CD4-positive, alpha-beta memory T cell (primary cell): ENCODE results near the gene PLXNA2. TPM values are rescaled to one million over a fixed set of nuclear protein-coding genes. Genes with fewer than 3 reads are reported as not detected.

Experiments used
- CTCF ChIA-PET: fragments of 350-600 bp; sonication (Branson Sonifier 250); formaldehyde crosslinking; loops from one replicate; lab custom pipeline; 2021; ENCODE audit warnings: inconsistent platforms; ENCODE audit not compliant: partially characterized antibody; lab: Charles Lee
- POLR2A ChIA-PET: fragments of 350-600 bp; sonication (Branson Sonifier 250); formaldehyde crosslinking; loops from one replicate; lab custom pipeline; 2021; ENCODE audit not compliant: partially characterized antibody; lab: Charles Lee
- DNase-seq, 5 donors: peaks; one replicate each; pipeline versions ENCODE4 v3.0.0 to v3.0.0-alpha.2; 2020 to 2022; ENCODE audit warnings: mixed read lengths in 1 of 5
- H3K27ac ChIP-seq: one replicate; pipeline ENCODE4 v1.7.0; 2013; ENCODE audit warnings: low read depth, low read length
- H3K27me3 ChIP-seq: 2 replicates; pipeline ENCODE4 v1.7.0; 2013; ENCODE audit warnings: mild to moderate bottlenecking, low read length, moderate library complexity; ENCODE audit not compliant: insufficient read depth
- H3K36me3 ChIP-seq: 2 replicates; pipeline ENCODE4 v1.7.0; 2013; ENCODE audit warnings: mild to moderate bottlenecking, low read length, moderate library complexity; ENCODE audit not compliant: insufficient read depth
- H3K4me1 ChIP-seq: 2 replicates; pipeline ENCODE4 v1.7.0; 2013; ENCODE audit warnings: mild to moderate bottlenecking, low read length, moderate library complexity; ENCODE audit not compliant: insufficient read depth
- H3K4me3 ChIP-seq, 2 donors: one replicate each; pipeline ENCODE4 v1.7.0; 2013; ENCODE audit warnings: low read length in 2 of 2, mild to moderate bottlenecking in 1 of 2
- H3K9me3 ChIP-seq, 2 donors: one replicate each; pipeline ENCODE4 v1.7.0; 2013; ENCODE audit warnings: low read length in 2 of 2, control low read depth in 1 of 2; ENCODE audit not compliant: control insufficient read depth in 1 of 2
- H3K27ac Mint-ChIP-seq, 7 donors: one replicate each; pipeline ENCODE4 v1.8.0; 2020 to 2021; ENCODE audit warnings: mixed read lengths in 7 of 7, mild to moderate bottlenecking in 6 of 7, inconsistent platforms in 3 of 7, moderate library complexity in 3 of 7
- H3K27me3 Mint-ChIP-seq, 2 donors: one replicate each; pipeline ENCODE4 v1.8.0; 2020 to 2021; ENCODE audit warnings: mixed read lengths in 2 of 2
- H3K36me3 Mint-ChIP-seq, 2 donors: one replicate each; pipeline ENCODE4 v1.8.0; 2020 to 2021; ENCODE audit warnings: mixed read lengths in 2 of 2, inconsistent platforms in 1 of 2, mild to moderate bottlenecking in 1 of 2
- H3K4me1 Mint-ChIP-seq, 4 donors: one replicate each; pipeline ENCODE4 v1.8.0; 2020 to 2021; ENCODE audit warnings: mixed read lengths in 4 of 4, mild to moderate bottlenecking in 1 of 4
- H3K4me3 Mint-ChIP-seq, 8 donors: one replicate each; pipeline ENCODE4 v1.8.0; 2020 to 2021; ENCODE audit warnings: mixed read lengths in 8 of 8, mild to moderate bottlenecking in 7 of 8, moderate library complexity in 6 of 8, inconsistent platforms in 3 of 8
- H3K9me3 Mint-ChIP-seq, 8 donors: one replicate each; pipeline ENCODE4 v1.8.0; 2020 to 2021; ENCODE audit warnings: mixed read lengths in 8 of 8, mild to moderate bottlenecking in 5 of 8, inconsistent platforms in 3 of 8, moderate library complexity in 1 of 8
- intact Hi-C: fragments of 100-400 bp; cut with micrococcal nuclease; formaldehyde crosslinking; loops from one replicate; pipeline ENCODE4 v1.15.1; 2023
- polyA plus RNA-seq, 2 donors: library from polyadenylated mRNA; unstranded; fragments of 300-500 nt; fragmentation: Illumina TruSeq; gene quantifications; one replicate each; pipeline ENCODE4 v1.2.3, GENCODE V29; 2021
- total RNA-seq, 2 experiments: library from RNA; stranded (reverse); gene quantifications; one replicate each; pipeline ENCODE4 v1.2.3, GENCODE V29; 2021

Gene PLXNA2
- total and polyA plus RNA-seq, 4 experiments from 2014 or later, result 0.10 to 4.0 (median 1.8) TPM

DNA sequence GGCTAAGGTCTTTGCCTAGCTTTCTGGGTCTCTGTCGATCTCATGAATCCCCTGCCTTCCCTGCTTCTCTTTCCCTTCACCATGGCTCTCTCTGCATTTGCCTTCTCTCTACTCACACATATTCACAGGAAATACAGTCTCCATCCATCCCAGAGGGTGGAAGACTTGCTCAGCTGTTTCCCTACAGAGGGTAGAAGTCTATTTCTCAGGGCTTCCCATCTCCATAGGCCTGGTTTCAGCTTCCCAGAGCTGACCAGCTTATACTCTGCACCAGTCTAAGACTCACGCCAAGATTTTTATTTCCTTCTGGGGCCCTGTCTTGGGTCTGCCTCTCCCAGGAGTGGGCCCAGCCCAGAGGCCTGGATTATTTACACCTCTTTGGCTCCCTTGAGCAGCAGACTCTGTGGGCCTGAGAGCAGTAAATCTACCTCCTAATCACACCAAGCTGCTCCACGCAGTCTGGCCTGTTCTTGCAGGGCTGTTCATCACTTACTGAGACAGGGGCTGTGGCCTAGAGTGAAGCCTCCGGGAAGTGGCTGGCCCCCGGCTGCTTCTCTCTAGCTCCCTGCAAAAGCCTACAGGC lies 102.5 kb downstream of the PLXNA2 start:
- DNase-seq, result no peak
- H3K4me3 ChIP-seq, result no peak overlapping the region
- POLR2A ChIA-PET, result no interaction called here
- Mint-ChIP-seq H3K36me3 (no peaks in the 10 kb centered on the region), H3K4me3 (no peak overlapping the region), H3K27me3 (no peaks in the 10 kb centered on the region), H3K9me3 (no peaks in the 10 kb centered on the region), H3K27ac (no peak overlapping the region), H3K4me1 (no peaks in the 10 kb centered on the region)
- no peak overlapping the region for H3K27ac ChIP-seq
- intact Hi-C loops, result no loop called here
- H3K27me3 ChIP-seq, result no peaks in the 10 kb centered on the region
- no peaks in the 10 kb centered on the region for H3K36me3 ChIP-seq
- CTCF ChIA-PET, result interaction anchor here (1.1 to 5.2 kb wide), 2 partner anchors 10 to 13 kb away, joined by 3 to 18 read pairs; no protein-coding TSS in a partner anchor
- H3K9me3 ChIP-seq, result no peaks in the 10 kb centered on the region
- no peaks in the 10 kb centered on the region for H3K4me1 ChIP-seq

DNA sequence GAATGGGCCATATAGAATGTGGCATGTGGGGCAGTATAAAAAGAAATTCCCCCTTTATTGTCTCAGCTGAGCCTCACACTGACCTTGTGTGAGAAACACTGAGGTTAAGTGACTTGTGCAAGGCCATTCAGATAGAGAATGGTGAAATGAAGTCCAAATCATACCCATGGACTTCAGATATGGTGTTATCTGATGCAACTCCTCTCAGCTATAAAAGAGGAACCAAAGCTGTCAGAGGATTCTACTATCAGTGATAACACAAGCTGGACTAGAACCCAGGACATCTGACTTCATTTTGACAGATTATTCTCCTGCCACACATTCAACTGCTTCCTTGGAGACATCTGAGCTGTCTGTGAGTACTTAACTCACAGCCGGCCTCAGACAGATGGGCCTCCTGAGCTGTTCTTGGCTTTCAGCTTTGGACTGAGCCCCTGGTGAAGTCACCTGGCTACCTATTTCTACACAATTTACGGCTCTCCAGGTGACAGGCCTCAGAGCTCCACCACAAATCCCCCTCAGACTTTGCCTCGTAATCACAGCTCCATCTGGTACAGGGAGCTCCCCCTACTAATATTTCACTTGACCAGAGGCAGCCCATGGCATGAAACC lies 104.6 kb downstream of the PLXNA2 start:
- Mint-ChIP-seq H3K27ac (no peak overlapping the region), H3K4me3 (no peak overlapping the region), H3K9me3 (no peaks in the 10 kb centered on the region), H3K36me3 (no peaks in the 10 kb centered on the region), H3K27me3 (no peaks in the 10 kb centered on the region), H3K4me1 (no peaks in the 10 kb centered on the region)
- Histone ChIP-seq H3K4me3 (no peak overlapping the region), H3K27me3 (no peaks in the 10 kb centered on the region), H3K9me3 (no peaks in the 10 kb centered on the region), H3K4me1 (no peaks in the 10 kb centered on the region), H3K27ac (no peak overlapping the region), H3K36me3 (no peaks in the 10 kb centered on the region)
- CTCF ChIA-PET, result interaction anchor here (1.0 to 5.2 kb wide), 5 partner anchors 8 to 117 kb away, joined by 3 to 18 read pairs (median 3); no protein-coding TSS in a partner anchor
- intact Hi-C loops, result no loop called here
- no peak for DNase-seq
- POLR2A ChIA-PET, result no interaction called here

DNA sequence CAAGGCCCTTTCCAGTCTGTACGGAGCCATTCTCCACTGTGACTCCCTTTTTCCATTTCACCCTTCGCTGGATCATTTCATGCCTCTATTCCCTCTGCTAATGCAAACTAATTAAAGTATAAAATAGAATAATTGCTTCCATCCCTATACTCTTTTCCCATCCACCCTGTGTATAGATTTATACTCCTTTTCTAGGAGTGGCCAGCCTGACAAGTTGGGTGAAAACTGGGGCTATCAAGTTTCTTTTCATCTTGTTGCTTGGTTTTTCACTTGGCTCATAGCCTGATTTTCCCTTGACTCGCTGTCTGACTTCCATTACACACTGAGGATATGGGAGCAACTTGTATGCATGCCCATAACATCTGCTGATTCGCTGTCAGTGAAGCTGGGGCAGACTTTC lies 107.0 kb downstream of the PLXNA2 start:
- Histone ChIP-seq H3K36me3 (no peaks in the 10 kb centered on the region), H3K4me1 (no peaks in the 10 kb centered on the region), H3K27me3 (no peaks in the 10 kb centered on the region), H3K27ac (no peak overlapping the region), H3K9me3 (no peaks in the 10 kb centered on the region), H3K4me3 (no peak overlapping the region)
- Mint-ChIP-seq H3K27ac (no peak overlapping the region), H3K27me3 (no peaks in the 10 kb centered on the region), H3K4me3 (no peak overlapping the region), H3K9me3 (no peaks in the 10 kb centered on the region), H3K4me1 (peaks cover 0 to 2% (median under 1%) of the 10 kb centered on the region in 4 donors), H3K36me3 (no peaks in the 10 kb centered on the region)
- DNase-seq, result no peak
- intact Hi-C loops, result no loop called here
- CTCF ChIA-PET, result no interaction called here
- POLR2A ChIA-PET, result no interaction called here

DNA sequence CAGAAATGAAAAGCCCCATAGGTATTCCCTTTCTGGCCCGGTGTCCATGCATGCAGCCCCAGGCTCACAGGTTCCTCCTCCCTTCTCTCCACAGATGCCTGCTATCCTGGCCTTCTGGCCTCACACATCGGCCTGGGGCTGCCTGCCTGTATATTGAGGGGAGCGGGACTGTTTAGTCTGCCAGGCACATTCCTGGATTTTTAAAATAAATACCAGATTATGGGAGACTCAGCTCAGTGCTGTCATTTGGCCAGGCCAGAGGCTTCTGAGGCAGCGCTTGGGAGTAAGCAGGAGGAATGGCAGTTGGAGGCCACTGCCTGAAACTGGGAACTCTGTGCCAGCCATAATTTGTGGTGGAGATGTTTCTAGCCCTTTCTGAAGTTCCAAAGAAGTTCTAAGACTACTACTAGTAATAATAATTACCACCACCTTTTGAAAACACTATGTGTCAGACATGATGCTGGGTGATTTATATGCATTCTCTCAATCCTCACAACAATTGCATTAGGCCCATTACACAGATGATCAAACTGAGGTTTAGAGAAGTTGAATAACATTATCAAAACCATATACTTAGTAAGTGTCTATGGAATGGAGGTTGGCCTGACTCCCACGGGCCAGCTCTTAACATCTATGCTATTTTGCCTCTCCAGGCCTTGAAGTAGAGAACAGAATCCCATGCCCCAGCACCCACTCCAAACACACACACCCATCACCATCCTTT lies 107.6 kb downstream of the PLXNA2 start:
- Mint-ChIP-seq H3K27ac (no peak overlapping the region), H3K9me3 (no peaks in the 10 kb centered on the region), H3K4me3 (no peak overlapping the region), H3K4me1 (peaks cover 2 to 7% (median 5%) of the 10 kb centered on the region in 4 donors), H3K36me3 (no peaks in the 10 kb centered on the region), H3K27me3 (peaks cover 2 to 5% of the 10 kb centered on the region in 2 donors)
- Histone ChIP-seq H3K9me3 (no peaks in the 10 kb centered on the region), H3K36me3 (no peaks in the 10 kb centered on the region), H3K27me3 (no peaks in the 10 kb centered on the region), H3K4me1 (peaks cover 5% of the 10 kb centered on the region), H3K27ac (no peak overlapping the region), H3K4me3 (no peak overlapping the region)
- ChIA-PET POLR2A (no interaction called here), CTCF (interaction anchor here (1.8 kb wide), 1 partner anchor 10 kb away, joined by 7 read pairs; no protein-coding TSS in a partner anchor)
- DNase-seq, result no peak
- intact Hi-C loops, result no loop called here

DNA sequence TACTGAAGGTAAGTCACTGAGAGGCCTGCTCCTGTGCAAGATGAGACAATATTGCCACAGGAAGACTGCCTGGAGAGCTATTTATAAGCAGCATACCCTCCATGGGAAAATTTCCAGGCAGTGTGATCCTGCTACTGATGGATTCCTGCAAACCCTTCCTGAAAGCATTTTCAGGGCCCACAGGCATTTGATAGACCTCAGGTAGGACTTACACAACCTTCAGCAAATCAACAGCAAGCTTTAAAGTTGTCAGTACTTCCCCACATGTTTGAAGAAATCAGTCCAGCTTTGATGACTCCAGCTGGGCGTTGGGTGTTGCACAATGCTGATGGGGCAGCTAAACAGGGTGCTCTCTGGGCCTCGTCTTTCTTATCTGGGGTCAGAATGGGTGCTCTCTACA lies 108.8 kb downstream of the PLXNA2 start:
- Mint-ChIP-seq H3K4me3 (no peak overlapping the region), H3K9me3 (no peaks in the 10 kb centered on the region)
- H3K4me3 ChIP-seq, result no peak overlapping the region

DNA sequence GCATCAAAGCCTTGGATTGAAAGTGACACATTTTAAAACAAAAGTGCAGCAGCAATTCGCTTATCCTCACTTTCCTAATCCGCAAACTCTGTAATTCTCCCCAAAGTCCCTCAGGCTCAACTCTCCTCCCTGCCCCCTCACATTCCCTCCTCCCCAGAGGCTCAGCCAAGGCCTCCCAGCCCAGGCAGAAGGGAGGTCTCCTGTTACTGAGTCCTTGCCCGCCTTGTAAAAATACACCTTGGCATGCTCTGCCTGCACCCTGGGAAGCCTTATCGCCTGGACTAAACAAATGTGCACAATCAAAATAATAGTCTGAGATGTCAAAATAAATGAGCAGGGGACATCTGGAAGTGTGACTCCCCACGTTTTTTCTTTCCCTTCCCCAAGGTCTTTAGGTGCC lies 109.7 kb downstream of the PLXNA2 start:
- Histone ChIP-seq H3K4me3 (no peak overlapping the region), H3K9me3 (no peaks in the 10 kb centered on the region), H3K36me3 (no peaks in the 10 kb centered on the region), H3K27me3 (no peaks in the 10 kb centered on the region), H3K4me1 (peaks cover 5% of the 10 kb centered on the region), H3K27ac (no peak overlapping the region)
- Mint-ChIP-seq H3K4me3 (no peak overlapping the region), H3K36me3 (no peaks in the 10 kb centered on the region), H3K27me3 (peaks cover 7 to 18% of the 10 kb centered on the region in 2 donors), H3K4me1 (peaks cover 2 to 8% (median 6%) of the 10 kb centered on the region in 4 donors), H3K27ac (no peak overlapping the region), H3K9me3 (no peaks in the 10 kb centered on the region)
- no peak for DNase-seq
- ChIA-PET CTCF (interaction anchor here (1.5 to 2.4 kb wide), 3 partner anchors 8 to 110 kb away, joined by 4 to 15 read pairs (median 7); partner anchors contain the start of gene PLXNA2), POLR2A (no interaction called here)
- intact Hi-C loops, result no loop called here

More for the DNA sequence above, 108.8 kb downstream of the PLXNA2 start:
- intact Hi-C loops, result no loop called here
- Mint-ChIP-seq H3K27me3 (peaks cover 4 to 13% of the 10 kb centered on the region in 2 donors), H3K27ac (no peak overlapping the region), H3K4me1 (peaks cover 2 to 8% (median 6%) of the 10 kb centered on the region in 4 donors), H3K36me3 (no peaks in the 10 kb centered on the region)
- ChIA-PET POLR2A (no interaction called here), CTCF (interaction anchor here (0.6 to 2.4 kb wide), 3 partner anchors 9 to 109 kb away, joined by 3 to 15 read pairs (median 7); partner anchors contain the start of gene PLXNA2)
- Histone ChIP-seq H3K4me1 (peaks cover 5% of the 10 kb centered on the region), H3K27me3 (no peaks in the 10 kb centered on the region), H3K36me3 (no peaks in the 10 kb centered on the region), H3K9me3 (no peaks in the 10 kb centered on the region), H3K27ac (no peak overlapping the region)
- DNase-seq, result no peak

DNA sequence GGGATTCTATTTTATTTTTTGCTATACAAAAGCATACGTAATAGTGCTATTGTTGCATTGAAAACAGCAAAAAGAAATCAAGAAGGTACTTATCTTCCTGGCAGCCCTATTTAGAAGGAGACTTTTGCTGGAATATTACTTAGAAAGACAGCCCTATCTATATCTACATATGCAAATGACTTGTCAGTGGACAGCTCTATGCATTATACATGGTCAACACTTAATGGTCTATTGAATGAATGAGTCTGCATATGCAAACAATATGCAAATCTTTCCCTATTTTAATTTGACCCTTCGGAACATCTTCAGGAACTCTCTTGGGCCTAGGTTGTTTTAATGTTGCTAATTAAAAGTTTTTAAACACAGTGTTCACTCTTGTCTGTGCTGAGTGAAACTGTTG lies 110.8 kb downstream of the PLXNA2 start:
- H3K36me3 ChIP-seq, result no peaks in the 10 kb centered on the region
- POLR2A ChIA-PET, result no interaction called here
- H3K27me3 Mint-ChIP-seq, result peaks cover 8 to 22% of the 10 kb centered on the region in 2 donors
- H3K4me3 Mint-ChIP-seq, result no peak overlapping the region
- H3K9me3 ChIP-seq, result no peaks in the 10 kb centered on the region
- H3K9me3 Mint-ChIP-seq, result no peaks in the 10 kb centered on the region
- H3K27ac ChIP-seq, result no peak overlapping the region
- intact Hi-C loops, result no loop called here
- peaks cover 5% of the 10 kb centered on the region for H3K4me1 ChIP-seq
- H3K36me3 Mint-ChIP-seq, result no peaks in the 10 kb centered on the region
- H3K4me3 ChIP-seq, result no peak overlapping the region
- H3K4me1 Mint-ChIP-seq, result peaks cover 2 to 8% (median 6%) of the 10 kb centered on the region in 4 donors
- CTCF ChIA-PET, result interaction anchor here (3.2 kb wide), 1 partner anchor 112 kb away, joined by 44 read pairs; the partner anchor contains the start of gene PLXNA2
- no peaks in the 10 kb centered on the region for H3K27me3 ChIP-seq
- H3K27ac Mint-ChIP-seq, result peak overlapping the region in 1 of 7 donors; percentile 8
- DNase-seq, result no peak
